Natural killer cell (primary cell): ENCODE data around the gene CDH13. TPM values are rescaled to one million over a fixed set of nuclear protein-coding genes. Genes with fewer than 3 reads are reported as not detected.
A peak's percentile ranks its signal among the peaks of the same experiment; 100 is the strongest.

Source experiments
- ATAC-seq, 3 donors: fragments of 150-1000 bp in 2 of 3; fragments of 200-7000 bp in 1 of 3; cut with Tn5 transposase; 1 replicate in 1 of 3; 2 replicates in 2 of 3; pipeline ENCODE4 v1.10.0; 2021; ENCODE audit warnings: mild to moderate bottlenecking in 2 of 3, moderate library complexity in 2 of 3
- DNase-seq, 2 donors: peaks; one replicate each; pipeline versions ENCODE4 v3.0.0 to v3.0.0-alpha.2; 2013 to 2021; ENCODE audit warnings: mixed read lengths in 1 of 2
- H3K27ac ChIP-seq: one replicate; pipeline ENCODE4 v1.5.1; 2013; ENCODE audit warnings: mild to moderate bottlenecking, low read length
- H3K27me3 ChIP-seq: one replicate; pipeline ENCODE4 v1.6.1; 2013; ENCODE audit warnings: low read length; ENCODE audit not compliant: control insufficient read depth, insufficient read depth
- H3K36me3 ChIP-seq: one replicate; pipeline ENCODE4 v1.6.1; 2013; ENCODE audit warnings: low read length; ENCODE audit not compliant: control insufficient read depth, insufficient read depth
- H3K4me1 ChIP-seq: one replicate; pipeline ENCODE4 v1.6.1; 2013; ENCODE audit warnings: low read length; ENCODE audit not compliant: control insufficient read depth, insufficient read depth
- H3K4me3 ChIP-seq: one replicate; pipeline ENCODE4 v1.5.1; 2013; ENCODE audit warnings: low read length
- H3K9me3 ChIP-seq: one replicate; pipeline ENCODE4 v1.6.1; 2013; ENCODE audit warnings: low read length; ENCODE audit not compliant: control insufficient read depth, insufficient read depth
- H3K27ac Mint-ChIP-seq, 2 donors: one replicate each; pipeline ENCODE4 v1.8.0; 2022; ENCODE audit warnings: mild to moderate bottlenecking in 2 of 2, mixed read lengths in 2 of 2, moderate library complexity in 1 of 2
- H3K27me3 Mint-ChIP-seq, 2 donors: one replicate each; pipeline ENCODE4 v1.8.0; 2022; ENCODE audit warnings: low read depth in 2 of 2, mixed read lengths in 2 of 2
- H3K36me3 Mint-ChIP-seq: one replicate; pipeline ENCODE4 v1.8.0; 2022; ENCODE audit warnings: mixed read lengths
- H3K4me1 Mint-ChIP-seq, 2 donors: one replicate each; pipeline ENCODE4 v1.8.0; 2022; ENCODE audit warnings: mixed read lengths in 2 of 2
- H3K4me3 Mint-ChIP-seq: one replicate; pipeline ENCODE4 v1.8.0; 2022; ENCODE audit warnings: mild to moderate bottlenecking, moderate library complexity, mixed read lengths
- H3K9me3 Mint-ChIP-seq, 2 donors: one replicate each; pipeline ENCODE4 v1.8.0; 2022; ENCODE audit warnings: mixed read lengths in 2 of 2
- CTCF ChIP-seq: fragments of 200-600 bp; IDR thresholded peaks from one replicate; pipeline ENCODE4 v1.8.0; 2022; ENCODE audit warnings: antibody characterized with exemption
- WGBS: methylation state at CpG from one replicate; pipeline ENCODE4 v1.1.7; 2013; ENCODE audit warnings: missing lambda C conversion rate; ENCODE audit not compliant: insufficient coverage; 5-methylcytosine and 5-hydroxymethylcytosine counted together
- intact Hi-C: fragments of 100-400 bp; cut with micrococcal nuclease; formaldehyde crosslinking; loops from one replicate; pipeline ENCODE4 v1.14.2; 2022
- total RNA-seq, 4 donors: library from RNA; stranded (reverse); fragments of 120-200 nt in 1 of 4; gene quantifications; one replicate each; pipeline versions ENCODE4 v1.2.3 to v1.2.4, GENCODE V29; 2013 to 2022

Gene CDH13
- total RNA-seq, 3 donors from 2014 or later (not counting 1 experiment from before 2014, with no cell fraction given), result not detected

GRCh38 chr16:82855471-82855870, 228.7 kb downstream of the CDH13 start:
- Histone ChIP-seq H3K27ac (no peak overlapping the region), H3K27me3 (no peaks in the 10 kb centered on the region), H3K4me1 (no peaks in the 10 kb centered on the region), H3K36me3 (no peaks in the 10 kb centered on the region), H3K9me3 (no peaks in the 10 kb centered on the region), H3K4me3 (no peak overlapping the region)
- DNase-seq (no peak), ATAC-seq (no peak)
- Mint-ChIP-seq H3K36me3 (no peaks in the 10 kb centered on the region), H3K4me3 (no peak overlapping the region), H3K27ac (no peak overlapping the region), H3K9me3 (no peaks in the 10 kb centered on the region), H3K27me3 (peaks cover 3 to 12% of the 10 kb centered on the region in 2 donors), H3K4me1 (peaks cover 16 to 32% of the 10 kb centered on the region in 2 donors)
- 91% methylated on average over 5 of the region's 5 CpGs for WGBS
- intact Hi-C loops, result no loop called here
- no peak for TF ChIP-seq CTCF

- Mint-ChIP-seq H3K9me3 (no peaks in the 10 kb centered on the region), H3K36me3 (no peaks in the 10 kb centered on the region), H3K27ac (no peak overlapping the region), H3K4me1 (peaks cover 16 to 23% of the 10 kb centered on the region in 2 donors), H3K4me3 (peak overlapping the region; percentile 37), H3K27me3 (no peaks in the 10 kb centered on the region)
- TF ChIP-seq CTCF, result no peak
- Histone ChIP-seq H3K36me3 (no peaks in the 10 kb centered on the region), H3K27me3 (no peaks in the 10 kb centered on the region), H3K4me3 (no peak overlapping the region), H3K4me1 (no peaks in the 10 kb centered on the region), H3K9me3 (no peaks in the 10 kb centered on the region), H3K27ac (no peak overlapping the region)
- ATAC-seq, result peak in 2 of 3 donors; percentile 24 to 39
- intact Hi-C loops, result no loop called here
- WGBS, result 88% methylated on average over 6 of the region's 6 CpGs
- DNase-seq, result no peak
These were observed 231.1 kb downstream of the CDH13 start for GRCh38 chr16:82857693-82858365.

GRCh38 chr16:82859662-82860061, 232.9 kb downstream of the CDH13 start:
- no peak overlapping the region for H3K27ac ChIP-seq
- 89% methylated on average over 6 of the region's 6 CpGs for WGBS
- H3K4me3 ChIP-seq, result no peak overlapping the region
- H3K9me3 ChIP-seq, result no peaks in the 10 kb centered on the region
- Mint-ChIP-seq H3K27ac (no peak overlapping the region), H3K4me1 (peaks cover 16 to 23% of the 10 kb centered on the region in 2 donors), H3K27me3 (no peaks in the 10 kb centered on the region), H3K36me3 (no peaks in the 10 kb centered on the region), H3K9me3 (peaks cover 0 to 3% of the 10 kb centered on the region in 2 donors), H3K4me3 (no peak overlapping the region)
- TF ChIP-seq CTCF, result no peak
- no peaks in the 10 kb centered on the region for H3K27me3 ChIP-seq
- intact Hi-C loops, result no loop called here
- DNase-seq, result no peak
- H3K36me3 ChIP-seq, result no peaks in the 10 kb centered on the region
- ATAC-seq, result no peak
- no peaks in the 10 kb centered on the region for H3K4me1 ChIP-seq

- Histone ChIP-seq H3K27ac (no peak overlapping the region), H3K9me3 (no peaks in the 10 kb centered on the region), H3K4me1 (no peaks in the 10 kb centered on the region), H3K4me3 (no peak overlapping the region), H3K36me3 (no peaks in the 10 kb centered on the region), H3K27me3 (no peaks in the 10 kb centered on the region)
- no peaks in the 10 kb centered on the region for H3K36me3 Mint-ChIP-seq
- H3K4me3 Mint-ChIP-seq, result no peak overlapping the region
- no peak overlapping the region for H3K27ac Mint-ChIP-seq
- no peaks in the 10 kb centered on the region for H3K27me3 Mint-ChIP-seq
- intact Hi-C loops, result no loop called here
- DNase-seq (no peak), ATAC-seq (no peak)
- 96% methylated on average over 4 of the region's 7 CpGs for WGBS
- H3K4me1 Mint-ChIP-seq, result peaks cover 16 to 23% of the 10 kb centered on the region in 2 donors
- peaks cover 0 to 3% of the 10 kb centered on the region in 2 donors for H3K9me3 Mint-ChIP-seq
- TF ChIP-seq CTCF, result no peak
These were observed 233.3 kb downstream of the CDH13 start for GRCh38 chr16:82860071-82860470.
